Endothelial cell of umbilical vein (primary cell): ENCODE results near the gene TCIRG1. TPM values are rescaled to one million over a fixed set of nuclear protein-coding genes. Genes with fewer than 3 reads are reported as not detected.

Experiments used
- BruUV-seq: library from RNA; stranded (reverse); fragments of 400-500 nt; replicated peaks from 2 replicates; lab custom pipeline; 2021; lab: Mats Ljungman, UMichigan
- CTCF ChIA-PET: fragments of 300-600, 350-600 bp; sonication (Branson Sonifier 250); formaldehyde crosslinking; loops from one replicate; lab custom pipeline; 2021; ENCODE audit warnings: antibody characterized with exemption, inconsistent platforms; lab: Charles Lee
- POLR2A ChIA-PET: fragments of 300-600, 350-600 bp; sonication (Branson Sonifier 250); formaldehyde crosslinking; loops from one replicate; lab custom pipeline; 2021; ENCODE audit warnings: antibody characterized with exemption, inconsistent platforms; lab: Charles Lee
- DNase-seq: peaks from one replicate; pipeline ENCODE4 v3.0.0-alpha.2; 2011; ENCODE audit warnings: low read depth, low spot score
- FAIRE-seq: peaks from 2 replicates; lab custom pipeline; 2011; peaks lifted over from hg19 to GRCh38; lab: Jason Lieb, UNC
- H2AFZ ChIP-seq: 2 replicates; pipeline ENCODE4 v1.6.0; 2012; ENCODE audit warnings: low read depth, low read length, control low read depth, inconsistent platforms
- H3K27ac ChIP-seq: 2 replicates; pipeline ENCODE4 v1.5.1; 2011; ENCODE audit warnings: low read depth, mild to moderate bottlenecking, control low read depth, low read length, moderate library complexity; ENCODE audit not compliant: insufficient read depth
- H3K27me3 ChIP-seq, 2 experiments: 2 replicates each; pipeline versions ENCODE4 v1.6.0 to v1.6.1; 2011; ENCODE audit warnings: low read length in 2 of 2, mixed read lengths in 1 of 2; ENCODE audit not compliant: control insufficient read depth in 2 of 2, insufficient read depth in 2 of 2
- H3K36me3 ChIP-seq, 2 experiments: 2 replicates in 1 of 2; 3 replicates in 1 of 2; pipeline ENCODE4 v1.5.1; 2011; ENCODE audit warnings: low read length in 2 of 2, mild to moderate bottlenecking in 1 of 2, moderate library complexity in 1 of 2; ENCODE audit not compliant: control insufficient read depth in 2 of 2, insufficient read depth in 2 of 2; ENCODE audit errors: extremely low read depth in 1 of 2
- H3K4me1 ChIP-seq: 3 replicates; pipeline ENCODE4 v1.5.1; 2011; ENCODE audit warnings: mild to moderate bottlenecking, low read length; ENCODE audit not compliant: control insufficient read depth, insufficient read depth; ENCODE audit errors: extremely low read depth
- H3K4me2 ChIP-seq: 2 replicates; pipeline ENCODE4 v1.6.1; 2011; ENCODE audit warnings: low read length, control low read depth, mixed read lengths; ENCODE audit not compliant: insufficient read depth
- H3K4me3 ChIP-seq, 3 experiments: fragments of 200-600 bp in 1 of 3; sonication (generic), shearing (Covaris generic) in 1 of 3; replicated peaks in 1 of 3; 2 replicates each; pipeline ENCODE4 v1.5.1; 2011 to 2016; ENCODE audit warnings: control low read depth in 3 of 3, low read length in 3 of 3, mild to moderate bottlenecking in 2 of 3, inconsistent platforms in 1 of 3, low read depth in 1 of 3, moderate library complexity in 1 of 3; ENCODE audit not compliant: insufficient read depth in 1 of 3
- H3K79me2 ChIP-seq: 2 replicates; pipeline ENCODE4 v1.6.0; 2012; ENCODE audit warnings: low read length, inconsistent platforms; ENCODE audit not compliant: control insufficient read depth, insufficient read depth
- H3K9ac ChIP-seq: replicated peaks from 2 replicates; pipeline ENCODE3; 2011; ENCODE audit warnings: low read length, control low read depth; ENCODE audit not compliant: insufficient read depth; ENCODE audit errors: extremely low read depth
- H3K9me1 ChIP-seq: replicated peaks from 3 replicates; pipeline ENCODE4 v1.6.0; 2011; ENCODE audit warnings: mild to moderate bottlenecking, low read length; ENCODE audit not compliant: control insufficient read depth, insufficient read depth; ENCODE audit errors: extremely low read depth
- H3K9me3 ChIP-seq: replicated peaks from 2 replicates; pipeline ENCODE4 v1.5.1; 2012; ENCODE audit warnings: low read length, inconsistent platforms; ENCODE audit not compliant: control insufficient read depth, insufficient read depth
- H4K20me1 ChIP-seq: replicated peaks from 2 replicates; pipeline ENCODE3; 2011; ENCODE audit warnings: mild to moderate bottlenecking, low read length; ENCODE audit not compliant: control insufficient read depth, insufficient read depth; ENCODE audit errors: extremely low read depth
- CTCF ChIP-seq, 2 donors: IDR thresholded peaks; 1 replicate in 1 of 2; 2 replicates in 1 of 2; pipeline ENCODE4 v1.5.1; 2011; ENCODE audit warnings: low read length in 2 of 2, mild to moderate bottlenecking in 2 of 2, moderate library complexity in 2 of 2, control low read depth in 1 of 2, inconsistent platforms in 1 of 2, low read depth in 1 of 2; ENCODE audit not compliant: insufficient read depth in 1 of 2; ENCODE audit errors: extremely low read depth in 1 of 2
- EZH2 ChIP-seq: IDR thresholded peaks from 2 replicates; pipeline ENCODE4 v1.6.1; 2012; ENCODE audit warnings: borderline replicate concordance, low read depth, mild to moderate bottlenecking, moderate library complexity, low read length, inconsistent platforms; ENCODE audit not compliant: severe bottlenecking
- FOS ChIP-seq: IDR thresholded peaks from 2 replicates; pipeline ENCODE4 v1.6.1; 2011; ENCODE audit warnings: mild to moderate bottlenecking, low read length, moderate library complexity, borderline replicate concordance; ENCODE audit not compliant: insufficient read depth
- GATA2 ChIP-seq: IDR thresholded peaks from 2 replicates; pipeline ENCODE4 v1.7.0; 2011; ENCODE audit warnings: low read depth, mild to moderate bottlenecking, moderate library complexity, mixed read lengths, low read length; ENCODE audit not compliant: insufficient read length, insufficient read depth
- JUN ChIP-seq: IDR thresholded peaks from 2 replicates; pipeline ENCODE4 v1.6.1; 2011; ENCODE audit warnings: borderline replicate concordance, low read depth; ENCODE audit not compliant: insufficient read length, insufficient read depth
- MAX ChIP-seq: IDR thresholded peaks from 2 replicates; pipeline ENCODE4 v1.6.1; 2011; ENCODE audit not compliant: insufficient read depth, insufficient read length
- MYC ChIP-seq: IDR thresholded peaks from one replicate; pipeline ENCODE4 v1.6.1; 2011; ENCODE audit warnings: mild to moderate bottlenecking, low read depth, low read length
- POLR2A ChIP-seq: IDR thresholded peaks from 2 replicates; pipeline ENCODE4 v1.6.1; 2012; ENCODE audit warnings: low read depth, mild to moderate bottlenecking, control low read depth, low read length
- POLR2AphosphoS5 ChIP-seq: IDR thresholded peaks from 2 replicates; pipeline ENCODE4 v1.6.1; 2012; ENCODE audit warnings: low read depth, mild to moderate bottlenecking, control low read depth, low read length, moderate library complexity; ENCODE audit not compliant: insufficient read depth
- dilution Hi-C: fragments of 300-500 bp; cut with MboI; formaldehyde crosslinking; loops from one replicate; pipeline ENCODE4 v1.15.0; 2019; ENCODE audit warnings: low sequenced_read_pairs; ENCODE audit not compliant: extremely low pct_ligation_motif_present
- intact Hi-C: fragments of 100-400 bp; cut with micrococcal nuclease; formaldehyde crosslinking; loops from one replicate; pipeline ENCODE4 v1.10.0; 2022
- polyA plus RNA-seq, 4 experiments: library from polyadenylated mRNA; depleted of rRNA in 3 of 4; stranded (reverse) in 3 of 4; unstranded in 1 of 4; fragments of >200 nt; gene quantifications; 2 replicates each; pipeline versions ENCODE4 v1.2.1 to v1.2.3, GENCODE V29; 2011 to 2012; ENCODE audit warnings: missing spikeins in 1 of 4
- total RNA-seq: library from RNA; stranded (reverse); gene quantifications from 2 replicates; pipeline ENCODE4 v1.2.3, GENCODE V29; 2021

TCIRG1 gene
- total and polyA plus RNA-seq, 2 donors (not counting 3 experiments of a cell fraction or from before 2014, with no cell fraction given), result 134 to 183 TPM

- intact Hi-C loops, result no loop called here
- H3K9ac ChIP-seq, result no peak overlapping the region
- no peaks in the 10 kb centered on the region for H4K20me1 ChIP-seq
- no peak overlapping the region for H3K4me2 ChIP-seq
- FAIRE-seq (no peak), DNase-seq (no peak)
- H3K79me2 ChIP-seq, result no peaks in the 10 kb centered on the region
- POLR2A ChIA-PET, result no interaction called here
- BruUV-seq, result no TSS peak
- no peak overlapping the region for H2AFZ ChIP-seq
- CTCF ChIA-PET, result no interaction called here
- no peaks in the 10 kb centered on the region for H3K9me3 ChIP-seq
- no peaks in the 10 kb centered on the region for H3K9me1 ChIP-seq
- no peak overlapping the region for H3K4me3 ChIP-seq
- no peaks in the 10 kb centered on the region for H3K4me1 ChIP-seq
- dilution Hi-C loops, result no loop called here
- H3K27ac ChIP-seq, result no peak overlapping the region
- TF ChIP-seq FOS (no peak), EZH2 (no peak), CTCF (IDR thresholded peaks at IDR 0.05; ENCODE audit: extremely low read depth in 1 of 2, insufficient read depth in 1 of 2, low read depth in 1 of 2, low read length in 2 of 2) (no peak)
- H3K36me3 ChIP-seq, result no peaks in the 10 kb centered on the region
- no peaks in the 10 kb centered on the region for H3K27me3 ChIP-seq
Measured at GRCh38 chr11:68022531-68022930, 16.3 kb upstream of the TCIRG1 start.

GRCh38 chr11:68024508-68024907 is 14.3 kb upstream of the TCIRG1 start:
- Histone ChIP-seq H3K4me2 (no peak overlapping the region), H3K9me3 (no peaks in the 10 kb centered on the region), H3K27me3 (no peaks in the 10 kb centered on the region), H3K9ac (no peak overlapping the region), H2AFZ (no peak overlapping the region), H3K79me2 (no peaks in the 10 kb centered on the region), H3K27ac (no peak overlapping the region), H3K9me1 (no peaks in the 10 kb centered on the region), H3K4me1 (peaks cover 3% of the 10 kb centered on the region), H3K4me3 (no peak overlapping the region), H3K36me3 (no peaks in the 10 kb centered on the region), H4K20me1 (no peaks in the 10 kb centered on the region)
- dilution Hi-C loops, result no loop called here
- ChIA-PET POLR2A (no interaction called here), CTCF (no interaction called here)
- no peak for FAIRE-seq
- DNase-seq, result no peak
- intact Hi-C loops, result no loop called here
- no TSS peak for BruUV-seq
- TF ChIP-seq POLR2A (no peak), MYC (no peak), POLR2AphosphoS5 (no peak), GATA2 (no peak), MAX (no peak), EZH2 (no peak), JUN (no peak), FOS (no peak), CTCF (IDR thresholded peaks at IDR 0.05; ENCODE audit: extremely low read depth in 1 of 2, insufficient read depth in 1 of 2, low read depth in 1 of 2, low read length in 2 of 2) (no peak)
